NCI-H345 (cell line): Measurements from ENCODE around the gene DFFB.

Source experiments
- DNase-seq: peaks from one replicate; lab custom pipeline; 2025; lab: John Stamatoyannopoulos, UW

DFFB gene

DNA sequence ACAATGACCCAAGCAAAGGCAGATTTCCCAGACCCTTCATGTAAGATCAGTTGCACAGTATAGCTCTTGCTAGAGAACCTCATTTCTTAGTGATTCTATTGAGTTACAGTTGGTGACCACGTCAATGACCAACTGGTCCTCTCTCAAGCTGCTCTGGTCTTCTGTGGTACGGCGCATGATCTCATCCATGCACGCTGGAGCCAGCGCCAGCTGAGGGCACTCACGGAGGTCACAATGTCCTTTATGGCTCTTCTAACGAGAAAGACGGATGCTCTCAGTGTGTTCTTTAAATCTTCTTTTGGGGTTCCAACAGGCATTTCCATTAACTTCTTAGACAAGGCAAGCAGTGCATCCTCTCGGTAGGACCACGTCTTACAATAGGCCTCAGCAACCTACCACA, 22.6 kb upstream of the DFFB start:
- no peak for DNase-seq

DNA sequence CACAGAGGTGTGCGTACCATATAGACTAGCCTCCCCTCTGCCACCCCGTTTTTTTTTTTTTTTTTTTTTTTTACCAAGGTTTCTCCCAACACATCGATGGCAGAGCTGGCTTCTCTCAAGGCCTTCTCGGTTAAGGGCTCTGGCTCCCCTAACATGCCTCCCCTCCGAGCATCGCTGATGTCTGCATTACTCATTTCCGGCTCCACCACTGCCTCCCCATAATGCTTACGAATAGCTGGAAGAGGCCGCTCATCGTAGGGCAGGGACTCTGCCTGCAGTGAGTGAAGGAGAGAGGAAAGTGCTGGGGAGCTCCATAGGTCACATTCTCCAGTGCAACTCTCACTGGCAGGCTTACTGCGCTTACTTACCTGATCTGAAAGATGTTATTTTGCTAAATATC, 20.9 kb upstream of the DFFB start:
- no peak for DNase-seq

DNA sequence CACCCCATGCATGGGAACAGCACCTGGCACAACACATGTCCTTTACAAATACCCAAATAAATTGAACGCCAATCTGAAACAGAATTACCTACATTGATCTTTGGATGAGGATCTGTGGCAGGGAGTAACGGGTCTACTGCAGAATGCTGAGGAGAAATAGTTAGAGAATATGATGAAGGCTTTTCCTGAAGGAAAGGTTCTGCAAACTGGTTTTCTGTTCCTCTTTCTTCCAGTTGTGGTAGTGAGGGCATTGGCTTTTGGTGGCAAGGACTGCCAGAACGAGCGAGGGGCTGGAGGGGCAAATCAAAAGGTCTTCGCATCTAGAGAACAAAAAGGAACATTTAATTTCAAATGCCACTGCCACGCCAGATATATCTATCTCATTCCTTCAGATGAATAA, 20.1 kb upstream of the DFFB start:
- DNase-seq, result no peak

DNA sequence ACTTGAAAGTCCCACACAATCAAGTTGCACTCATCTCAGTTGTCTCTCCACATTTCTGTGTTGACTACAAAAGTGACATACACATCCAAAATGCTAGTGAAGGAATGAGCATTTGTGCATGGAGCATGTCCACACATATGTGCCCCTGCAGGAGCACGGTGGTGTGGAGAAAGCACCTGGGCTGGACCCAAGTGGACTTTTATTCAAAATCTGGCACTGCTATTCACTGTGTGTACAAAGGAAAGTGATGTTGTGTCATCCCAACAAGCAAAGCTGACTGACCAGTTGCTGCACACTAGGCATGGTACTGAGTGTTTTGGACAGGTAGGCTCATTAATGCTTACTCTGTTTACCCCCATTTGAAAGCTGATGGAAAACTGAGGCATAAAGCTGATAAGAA, 19.6 kb upstream of the DFFB start:
- no peak for DNase-seq

DNA sequence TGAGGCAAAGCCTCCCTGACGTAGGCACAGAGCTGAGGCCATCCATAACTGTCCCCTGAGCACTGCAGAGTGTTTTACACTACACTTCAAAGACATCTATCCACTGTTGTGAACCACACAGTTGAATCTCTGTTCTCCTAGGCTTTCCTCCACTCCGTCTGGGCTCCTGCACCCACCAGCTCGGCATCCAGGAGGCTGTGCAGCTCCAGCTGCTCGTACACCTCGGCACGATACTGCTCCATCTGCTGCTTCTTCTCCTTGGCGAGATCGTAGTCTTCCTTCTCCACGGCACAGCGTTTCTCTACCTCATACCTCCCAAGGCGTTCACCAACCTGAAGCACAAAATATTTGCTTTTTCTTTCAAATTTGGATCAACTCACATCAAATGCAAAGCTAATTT, 18.5 kb upstream of the DFFB start:
- no peak for DNase-seq

DNA sequence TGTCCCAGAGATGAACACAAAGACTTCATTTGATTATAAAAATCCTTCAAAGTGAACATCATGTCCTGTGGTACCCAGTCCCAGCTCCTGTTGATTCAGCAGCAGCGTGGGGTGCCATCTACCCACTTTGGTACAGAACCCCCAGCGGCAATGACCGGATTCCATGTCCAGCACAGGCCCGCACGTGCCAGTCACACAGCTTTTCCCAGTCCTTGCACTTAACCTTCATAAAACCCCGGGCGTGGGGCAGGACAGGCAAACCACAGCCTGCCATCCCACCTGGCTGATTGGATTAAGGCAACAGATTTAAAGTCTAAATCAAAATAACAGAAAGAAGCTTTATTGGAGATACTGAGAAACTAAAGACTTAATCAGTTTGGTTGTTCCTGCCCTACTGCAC, 15.8 kb upstream of the DFFB start:
- DNase-seq, result no peak

DNA sequence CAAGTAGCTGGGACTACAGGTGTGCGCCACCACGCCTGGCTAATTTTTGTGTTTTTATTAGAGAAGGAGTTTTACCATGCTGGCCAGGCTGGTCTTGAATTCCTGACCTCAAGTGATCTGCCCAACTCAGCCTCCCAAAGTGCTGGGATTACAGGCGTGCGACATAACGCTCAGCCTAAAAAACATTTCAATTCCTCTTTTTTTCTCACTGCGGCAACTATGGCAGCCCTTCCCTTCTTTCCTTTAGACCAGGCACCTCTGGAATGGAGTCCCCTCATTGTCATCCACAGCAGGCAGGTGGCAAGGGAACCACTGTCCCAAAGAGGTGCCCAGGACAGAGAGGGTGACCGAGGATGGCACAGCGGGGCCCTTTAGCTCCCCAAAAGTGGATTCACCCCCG, 14.4 kb upstream of the DFFB start:
- no peak for DNase-seq

DNA sequence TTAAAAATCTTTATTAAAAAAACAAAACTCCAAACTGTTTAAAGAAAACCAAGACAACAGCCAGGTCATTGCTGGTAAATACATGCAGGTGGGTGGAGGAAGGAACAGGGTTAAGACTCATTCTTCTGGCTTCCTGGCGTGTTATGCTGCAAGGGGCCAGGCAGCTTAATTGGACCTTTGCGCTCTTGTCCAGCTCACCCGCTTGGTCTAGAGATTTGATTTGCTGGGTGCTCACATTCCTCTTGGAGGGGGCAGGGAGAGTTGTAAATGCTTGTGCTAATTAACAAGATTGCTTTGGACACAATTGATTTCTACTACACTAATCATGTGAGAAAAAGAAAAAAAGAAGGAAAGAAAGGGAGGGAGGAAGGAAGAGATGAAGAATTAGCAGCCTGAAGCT, 10.7 kb upstream of the DFFB start:
- no peak for DNase-seq

DNA sequence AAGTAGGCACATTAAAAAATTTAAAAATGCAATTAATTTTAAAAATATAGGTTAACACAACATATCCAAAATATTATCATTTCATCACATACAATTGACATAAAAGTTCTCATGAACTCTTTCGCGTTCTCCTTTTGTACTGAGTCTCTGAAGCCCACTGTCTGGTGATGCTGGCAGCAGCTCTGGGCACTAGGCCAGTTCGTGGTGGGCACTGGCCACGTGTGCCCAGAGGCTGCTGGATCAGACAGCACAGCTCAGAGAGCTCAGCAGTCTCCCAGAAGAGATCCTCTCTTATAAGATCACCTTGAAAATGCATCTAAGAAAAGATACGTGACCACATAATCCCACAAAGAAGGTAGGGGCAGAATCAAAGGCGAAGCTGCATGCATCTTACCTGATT, 10.2 kb upstream of the DFFB start:
- DNase-seq, result no peak

DNA sequence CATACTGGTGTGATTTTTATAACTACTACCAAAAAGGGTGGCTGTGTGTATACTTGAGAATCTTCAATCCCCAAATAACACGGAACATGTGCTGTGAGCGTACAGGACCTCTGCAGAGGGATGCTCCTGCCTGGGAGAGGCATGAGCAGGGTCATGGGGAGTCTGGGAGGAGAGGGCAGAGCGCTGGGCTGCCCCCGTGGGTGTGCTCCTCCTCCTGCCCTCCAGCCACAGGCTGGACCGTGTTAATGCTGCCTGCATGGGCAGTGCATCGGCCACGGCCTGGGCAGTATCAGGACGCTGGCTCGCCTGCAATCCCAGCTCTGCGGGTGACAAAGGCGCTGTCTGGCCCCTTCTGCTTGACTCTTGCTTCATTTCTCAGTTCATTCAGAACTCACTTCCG, 6.4 kb upstream of the DFFB start:
- no peak for DNase-seq

DNA sequence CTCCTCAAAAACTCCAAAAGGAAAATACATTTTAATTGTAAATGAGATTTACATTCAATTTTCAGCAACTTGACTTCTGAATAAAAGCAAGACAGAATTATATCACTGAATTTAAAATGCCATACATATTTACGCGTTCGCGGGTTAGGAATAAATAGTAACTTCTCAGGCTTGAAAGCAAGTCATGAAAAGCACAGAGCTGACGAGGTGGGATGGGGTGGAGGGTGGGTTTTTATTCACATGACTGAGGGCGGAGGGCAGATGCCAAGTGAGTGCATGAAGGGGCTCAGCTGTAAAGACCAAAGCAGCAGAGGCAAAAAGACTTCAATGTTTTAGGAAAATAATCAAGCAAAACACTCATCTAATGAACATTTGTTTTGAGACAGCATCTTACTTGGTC, 6.0 kb upstream of the DFFB start:
- no peak for DNase-seq

DNA sequence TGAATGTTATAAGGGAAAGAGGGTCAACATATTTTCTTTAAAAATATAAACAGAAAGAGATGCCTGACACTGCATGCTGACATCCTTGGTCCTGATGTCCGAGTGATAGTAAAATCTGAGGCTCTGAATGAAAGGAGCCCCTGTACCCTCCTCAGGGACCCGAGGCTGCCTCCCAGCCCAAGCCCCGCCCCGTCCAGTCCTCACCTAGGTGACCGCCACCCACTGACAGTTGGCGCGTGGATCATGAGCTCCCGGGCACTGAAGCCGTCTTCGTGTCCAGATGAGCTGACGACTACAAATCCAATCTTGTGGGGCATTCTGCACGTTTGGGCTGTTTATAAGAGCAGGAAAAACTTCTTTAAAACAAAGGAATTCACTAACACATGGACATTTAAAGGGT, 5.2 kb upstream of the DFFB start:
- no peak for DNase-seq

DNA sequence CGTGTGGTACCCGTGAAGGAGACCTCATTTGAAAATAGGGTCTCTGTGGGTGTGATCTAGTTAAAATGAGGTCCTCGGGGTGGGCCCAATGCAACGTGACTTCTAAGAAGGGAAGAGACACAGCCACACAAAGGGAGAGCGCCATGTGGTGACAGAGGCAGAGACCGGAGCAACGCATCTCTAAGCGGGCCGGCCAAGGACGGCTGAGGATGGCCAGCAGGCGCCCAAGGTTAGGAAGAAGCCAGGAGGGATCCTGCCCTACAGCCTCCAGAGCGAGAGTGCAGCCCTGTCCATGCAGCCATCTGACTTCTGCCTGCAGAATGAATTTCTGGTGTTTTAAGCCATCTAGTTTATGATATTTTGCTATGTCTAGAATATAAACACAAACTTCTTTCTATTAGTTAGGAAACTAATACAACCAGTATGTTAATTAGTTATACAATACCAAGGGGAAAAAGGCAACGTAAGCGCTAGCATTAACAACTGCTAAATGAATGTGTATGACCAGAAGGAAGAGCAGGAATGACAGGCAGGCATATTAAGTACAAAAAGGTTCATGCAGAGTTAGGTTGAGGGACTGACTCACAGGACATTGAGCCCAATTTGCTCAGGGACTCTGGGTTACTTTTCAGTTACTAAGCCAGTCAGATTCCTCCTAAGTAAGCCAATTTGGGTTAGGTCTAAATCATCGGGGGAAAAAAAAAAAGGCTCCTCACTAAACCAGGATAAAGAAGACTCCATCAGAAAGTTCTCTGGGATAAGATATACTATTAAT, 4.4 kb upstream of the DFFB start:
- DNase-seq, result no peak

DNA sequence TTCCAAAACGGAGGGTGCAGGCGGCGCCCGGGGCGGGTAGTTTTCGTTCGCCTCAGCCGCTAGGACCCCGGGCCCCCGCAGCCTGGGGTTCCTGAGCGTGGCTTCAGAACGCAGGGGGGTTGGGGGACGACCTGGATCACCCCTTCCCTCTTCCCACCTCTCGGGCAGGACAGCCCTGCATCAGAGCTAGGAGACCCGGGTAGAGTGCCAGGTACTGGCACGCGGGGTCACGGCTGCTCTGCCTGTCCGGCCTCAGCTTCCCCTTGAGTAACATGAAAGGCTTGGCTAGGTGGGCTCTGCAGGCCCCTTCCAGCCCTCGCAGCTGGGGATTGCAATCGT, 484 bp downstream of the DFFB start:
- DNase-seq, result no peak

DNA sequence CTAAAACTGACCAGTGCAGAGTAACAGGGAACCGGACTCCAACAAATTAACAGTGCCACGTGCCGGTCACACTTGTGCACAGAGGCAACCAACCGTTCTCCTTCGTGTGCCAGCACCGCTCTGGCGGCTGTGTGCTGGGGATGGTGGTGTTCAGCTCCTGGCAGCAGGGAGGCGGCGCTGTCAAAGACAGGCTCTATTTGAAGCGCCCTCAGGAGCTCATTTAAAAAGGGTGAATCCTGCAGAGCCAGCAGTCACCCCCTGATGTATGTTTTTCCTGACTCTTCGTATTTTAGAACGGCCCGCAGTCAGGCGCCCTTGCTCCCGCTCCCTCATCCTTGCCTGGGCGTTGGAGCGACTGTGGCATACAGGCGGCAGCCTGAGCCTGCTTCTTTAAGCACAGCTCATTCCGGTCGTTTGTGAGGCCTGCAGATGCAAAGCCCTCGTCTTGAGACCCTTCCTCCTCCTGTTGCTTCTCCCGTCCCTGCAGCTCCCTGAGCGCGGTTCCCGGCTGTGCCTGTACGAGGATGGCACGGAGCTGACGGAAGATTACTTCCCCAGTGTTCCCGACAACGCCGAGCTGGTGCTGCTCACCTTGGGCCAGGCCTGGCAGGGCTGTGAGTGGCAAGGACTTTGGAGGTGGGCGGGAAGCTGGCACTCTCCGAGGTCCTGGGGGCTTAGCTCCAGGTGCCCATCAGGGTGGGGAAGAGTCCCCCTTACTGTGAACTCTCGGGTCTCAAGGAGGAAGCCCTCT, 1.1 kb downstream of the DFFB start:
- peak; percentile 37 for DNase-seq

DNA sequence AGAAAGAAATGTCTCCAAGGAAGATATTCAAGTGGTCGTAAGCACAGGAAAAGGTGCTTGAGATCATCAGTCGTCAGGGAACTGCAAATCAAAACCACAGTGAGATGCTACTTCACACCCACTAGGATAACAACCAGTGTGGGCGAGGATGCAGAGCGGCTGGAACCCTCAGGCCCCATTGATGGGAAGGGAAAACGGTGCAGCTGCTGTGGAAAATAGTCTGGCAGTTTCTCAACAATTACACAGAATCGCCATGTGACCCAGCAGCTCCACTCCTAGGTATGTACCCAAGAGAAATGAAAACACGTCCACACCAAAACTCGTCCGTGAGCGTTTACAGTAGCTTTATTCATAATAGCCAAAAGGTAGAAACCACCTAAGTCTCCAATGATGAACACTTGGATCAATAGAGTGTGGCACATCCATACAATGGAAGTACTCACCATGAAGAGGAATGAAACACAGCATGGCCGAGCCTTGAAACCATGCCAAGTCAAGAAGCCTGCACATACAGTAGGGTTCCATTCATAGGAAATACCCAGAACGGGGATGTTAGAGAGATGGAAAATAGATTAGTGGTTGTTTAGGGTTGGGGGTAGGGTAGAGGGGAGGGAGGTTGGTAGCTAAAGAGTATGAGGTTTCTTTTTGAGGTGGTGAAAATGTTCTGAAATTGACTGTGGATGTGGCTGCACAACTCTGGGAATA, 6.1 kb downstream of the DFFB start:
- peak; percentile 91 for DNase-seq

DNA sequence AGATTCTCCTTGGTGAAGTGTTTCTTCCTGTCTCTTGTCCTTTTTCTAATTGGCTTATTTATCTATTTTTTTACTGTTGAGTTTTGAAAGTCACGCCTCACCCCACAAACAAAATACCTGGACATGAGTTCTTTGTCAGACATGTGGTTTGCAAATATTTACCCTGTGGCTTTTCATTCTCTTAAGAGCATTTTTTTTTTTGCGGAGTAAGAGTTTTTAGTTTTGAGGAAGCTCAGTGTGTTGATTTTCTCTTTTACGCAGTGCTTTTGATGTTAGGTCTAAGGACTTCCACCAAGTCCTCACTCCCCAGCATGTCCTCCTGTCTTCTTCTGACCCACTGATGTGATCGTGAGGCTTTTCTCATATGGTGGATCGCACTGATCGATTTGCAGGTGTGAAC, 7.6 kb downstream of the DFFB start:
- peak; percentile 63 for DNase-seq

DNA sequence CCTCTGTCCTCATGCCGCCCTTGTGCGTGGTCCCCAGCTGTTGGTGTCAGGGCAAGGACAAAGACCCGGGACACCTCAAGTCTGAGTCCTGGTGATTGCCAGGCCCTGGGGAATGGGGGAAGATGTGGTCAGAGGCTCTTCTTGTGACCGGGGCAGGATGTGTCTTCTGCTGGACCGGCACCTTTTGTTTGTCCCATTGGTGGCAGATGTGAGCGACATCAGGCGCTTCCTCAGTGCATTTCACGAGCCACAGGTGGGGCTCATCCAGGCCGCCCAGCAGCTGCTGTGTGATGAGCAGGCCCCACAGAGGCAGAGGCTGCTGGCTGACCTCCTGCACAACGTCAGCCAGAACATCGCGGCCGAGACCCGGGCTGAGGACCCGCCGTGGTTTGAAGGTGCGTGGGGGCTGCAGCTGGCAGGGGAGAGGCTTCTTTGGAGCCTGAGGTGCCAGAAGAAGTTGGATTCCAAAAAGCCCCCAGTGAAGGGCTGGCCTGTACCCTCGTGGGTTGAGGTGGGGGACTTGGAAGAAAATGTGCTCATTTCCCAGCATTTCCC, 8.4 kb downstream of the DFFB start:
- no peak for DNase-seq

DNA sequence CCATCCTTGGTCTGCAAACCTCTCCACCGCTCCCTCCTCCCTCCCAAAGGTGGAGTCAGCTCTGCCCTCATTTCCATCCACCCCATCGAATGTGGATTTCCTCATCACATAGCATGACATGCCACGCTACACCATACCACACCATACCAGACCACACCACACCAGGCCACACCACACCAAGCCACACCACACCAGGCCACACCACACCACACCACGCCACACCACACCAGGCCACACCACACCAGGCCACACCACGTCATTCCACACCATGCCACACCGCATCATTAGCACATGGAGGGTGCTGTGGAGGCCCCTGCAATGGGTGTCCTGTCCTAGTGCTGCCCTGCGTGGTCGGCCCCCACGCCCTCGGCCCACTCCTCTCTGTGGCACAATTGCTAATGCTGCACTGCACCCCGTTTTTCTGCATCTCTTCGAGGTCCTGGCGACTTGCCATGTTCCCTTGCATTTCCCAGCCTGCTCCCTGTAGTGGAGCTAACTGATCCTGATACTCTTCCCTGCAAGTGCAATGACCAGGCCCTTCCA, 11.3 kb downstream of the DFFB start:
- no peak for DNase-seq

DNA sequence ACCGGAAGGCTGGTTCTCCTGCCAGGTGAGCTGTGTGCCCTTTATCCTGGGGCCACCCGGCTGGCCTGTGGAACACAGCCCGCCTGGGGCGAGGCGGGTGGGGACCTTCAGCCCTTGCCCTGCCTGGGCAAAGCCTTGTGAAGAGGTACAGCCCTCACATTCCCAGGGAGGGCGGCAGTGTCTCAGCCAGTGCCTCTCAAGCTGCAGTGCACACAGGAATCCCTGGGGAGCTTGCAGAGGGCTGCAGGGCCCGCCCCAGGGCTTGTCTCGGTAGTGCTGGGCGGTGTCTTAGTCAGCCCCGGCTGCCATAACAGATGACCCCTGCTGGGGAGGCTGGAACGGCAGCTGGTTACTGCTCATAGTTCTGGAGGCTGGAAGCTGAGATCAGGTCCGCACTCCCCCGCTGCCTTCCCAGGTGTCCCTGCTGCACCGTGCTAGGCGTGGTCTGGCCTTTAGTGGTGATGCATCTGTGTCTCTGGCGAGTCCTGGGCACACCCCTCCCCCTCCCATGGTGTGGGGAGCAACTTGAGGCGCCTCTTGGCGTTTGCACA, 12.6 kb downstream of the DFFB start:
- DNase-seq, result peak; percentile 26

DNA sequence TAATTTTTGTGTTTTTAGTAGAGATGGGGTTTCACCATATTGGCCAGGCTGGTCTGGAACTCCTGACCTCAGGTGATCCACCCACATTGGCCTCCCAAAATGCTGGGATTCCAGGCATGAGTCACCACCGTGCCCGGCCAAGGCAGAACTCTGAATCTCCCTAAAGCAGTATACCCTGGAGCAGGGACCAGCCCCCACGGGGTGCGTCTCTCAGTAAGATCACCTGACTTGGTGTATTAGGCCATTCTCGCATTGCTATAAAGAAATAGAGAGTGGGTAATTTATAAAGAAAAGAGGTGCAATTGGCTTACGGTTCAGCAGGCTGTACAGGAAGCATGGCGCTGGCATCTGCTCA, 14.2 kb downstream of the DFFB start:
- DNase-seq, result no peak

DNA sequence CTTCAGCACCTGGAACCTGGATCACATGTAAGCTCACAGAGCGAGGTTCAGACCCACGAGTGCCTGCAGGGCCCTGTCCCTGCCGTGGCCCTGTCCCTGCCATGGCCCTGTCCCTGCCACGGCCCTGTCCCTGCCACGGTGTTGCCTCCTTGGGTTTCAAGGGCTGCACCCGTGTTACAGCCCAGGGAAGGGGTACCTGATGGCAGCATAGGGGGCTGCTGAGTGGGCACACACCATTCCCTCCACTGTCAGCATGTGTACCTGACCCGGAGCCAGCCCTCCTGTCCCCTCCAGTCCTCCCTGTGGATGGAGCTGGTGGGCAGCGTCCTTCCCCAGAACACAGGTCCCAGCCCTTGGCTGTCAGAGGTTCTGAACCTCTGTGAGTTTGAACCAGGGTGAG, 15.3 kb downstream of the DFFB start:
- no peak for DNase-seq

DNA sequence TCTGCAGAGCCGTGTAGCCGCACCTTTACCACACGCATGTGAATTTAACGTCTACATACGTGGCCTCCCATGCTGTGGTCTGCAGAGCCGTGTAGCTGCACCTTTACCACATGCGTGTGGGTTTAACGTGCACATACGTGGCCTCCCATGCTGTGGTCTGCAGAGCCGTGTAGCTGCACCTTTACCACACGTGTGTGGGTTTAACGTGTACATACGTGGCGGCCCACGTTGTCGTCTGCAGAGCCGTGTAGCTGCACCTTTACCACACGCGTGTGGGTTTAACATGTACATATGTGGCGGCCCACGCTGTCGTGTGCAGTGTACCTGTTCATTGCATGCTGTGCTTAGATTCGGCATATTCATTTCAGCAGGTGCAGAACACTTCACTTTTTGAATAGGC, 17.5 kb downstream of the DFFB start:
- DNase-seq, result no peak
